Activated CD4-positive, alpha-beta T cell treated with anti-CD3 and anti-CD28 coated beads, Interleukin-2, amount 50 U/mL, for 4 hours (primary cell): Measurements from ENCODE around the gene POLA1.

Experiments
- DNase-seq, 2 experiments: peaks; one replicate each; pipeline ENCODE4 v3.0.0-alpha.2; 2020

Gene POLA1

GRCh38 chrX:25011589-25012432 is 318.1 kb downstream of the POLA1 start:
- no peak for DNase-seq

GRCh38 chrX:25012433-25012735 is 318.7 kb downstream of the POLA1 start:
- no peak for DNase-seq

GRCh38 chrX:25012793-25013631 is 319.3 kb downstream of the POLA1 start:
- DNase-seq = no peak

- DNase-seq = no peak
Observed at GRCh38 chrX:25013632-25014365, 320.1 kb downstream of the POLA1 start.

GRCh38 chrX:25014366-25014838 is 320.7 kb downstream of the POLA1 start:
- no peak for DNase-seq

- no peak for DNase-seq
Observed at GRCh38 chrX:25015486-25016360, 322.0 kb downstream of the POLA1 start, which contains the start of gene ARX. Gene ARX (minus strand): TSS chrX:25015965. CDS start chrX:25015737, 228 bp downstream.

- DNase-seq = no peak
Observed at GRCh38 chrX:25016361-25016671, 322.6 kb downstream of the POLA1 start.

GRCh38 chrX:25016938-25017598 is 323.4 kb downstream of the POLA1 start:
- DNase-seq = no peak

- DNase-seq = no peak
Observed at GRCh38 chrX:25017667-25018247, 324.0 kb downstream of the POLA1 start.

GRCh38 chrX:25018682-25019081 is 325.0 kb downstream of the POLA1 start:
- no peak for DNase-seq

- DNase-seq = no peak
Observed at GRCh38 chrX:25019707-25020390, 326.1 kb downstream of the POLA1 start.

GRCh38 chrX:25020391-25020904 is 326.7 kb downstream of the POLA1 start:
- no peak for DNase-seq

- peak in 1 of 2 experiments; percentile 4 for DNase-seq
Observed at GRCh38 chrX:25020905-25021449, 327.3 kb downstream of the POLA1 start.

- DNase-seq = no peak
Observed at GRCh38 chrX:25022499-25023325, 329.0 kb downstream of the POLA1 start.

- DNase-seq = no peak
Observed at GRCh38 chrX:25023908-25024307, 330.2 kb downstream of the POLA1 start.

GRCh38 chrX:25025615-25026014 is 331.9 kb downstream of the POLA1 start:
- DNase-seq = no peak

GRCh38 chrX:25026576-25026975 is 332.9 kb downstream of the POLA1 start:
- DNase-seq = no peak

- no peak for DNase-seq
Observed at GRCh38 chrX:25028726-25029125, 335.0 kb downstream of the POLA1 start.

- no peak for DNase-seq
Observed at GRCh38 chrX:25029288-25029825, 335.6 kb downstream of the POLA1 start.
